Stomach (tissue), 4 donors: ENCODE measurements around the gene KLHDC7B.

Experiments
- EP300 ChIP-seq: sonication (generic); formaldehyde crosslinking; IDR thresholded peaks from one replicate; pipeline ENCODE4 v1.6.1; 2017; ENCODE audit warnings: antibody characterized with exemption
- POLR2A ChIP-seq, 4 donors: fragments of 450-650 bp; IDR thresholded peaks; one replicate each; pipeline ENCODE4 v1.6.1; 2016; ENCODE audit warnings: antibody characterized with exemption in 4 of 4, control low read depth in 2 of 4, mild to moderate bottlenecking in 1 of 4, moderate library complexity in 1 of 4
- POLR2AphosphoS5 ChIP-seq, 3 donors: sonication (generic); formaldehyde crosslinking; IDR thresholded peaks; one replicate each; pipeline ENCODE4 v1.6.1; 2016; ENCODE audit warnings: antibody characterized with exemption in 3 of 3
- TF ChIP-seq, protein P1 (sequence below), 7 experiments: fragments of 450-650 bp in 4 of 7; fragments of 200-600 bp in 3 of 7; sonication (generic) in 3 of 7; IDR thresholded peaks; one replicate each; pipeline ENCODE4 v1.5.1; 2016 to 2019; ENCODE audit warnings: antibody characterized with exemption in 7 of 7, control low read depth in 2 of 7, mild to moderate bottlenecking in 1 of 7

DNA sequence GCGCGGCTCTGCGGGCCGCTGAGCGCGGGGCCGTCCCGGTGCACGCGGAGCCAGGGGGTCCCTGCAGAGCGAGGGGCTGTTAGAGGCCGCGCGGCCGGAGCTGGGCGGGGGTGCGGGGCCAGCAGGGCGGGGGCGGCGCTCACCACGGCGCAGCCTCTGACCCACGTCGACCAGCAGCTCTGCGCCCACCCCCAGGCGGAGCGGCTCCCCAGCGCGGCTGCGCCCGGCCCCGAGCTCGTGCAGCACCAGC, 19.9 kb upstream of the KLHDC7B start:
- TF ChIP-seq, protein P1, sequence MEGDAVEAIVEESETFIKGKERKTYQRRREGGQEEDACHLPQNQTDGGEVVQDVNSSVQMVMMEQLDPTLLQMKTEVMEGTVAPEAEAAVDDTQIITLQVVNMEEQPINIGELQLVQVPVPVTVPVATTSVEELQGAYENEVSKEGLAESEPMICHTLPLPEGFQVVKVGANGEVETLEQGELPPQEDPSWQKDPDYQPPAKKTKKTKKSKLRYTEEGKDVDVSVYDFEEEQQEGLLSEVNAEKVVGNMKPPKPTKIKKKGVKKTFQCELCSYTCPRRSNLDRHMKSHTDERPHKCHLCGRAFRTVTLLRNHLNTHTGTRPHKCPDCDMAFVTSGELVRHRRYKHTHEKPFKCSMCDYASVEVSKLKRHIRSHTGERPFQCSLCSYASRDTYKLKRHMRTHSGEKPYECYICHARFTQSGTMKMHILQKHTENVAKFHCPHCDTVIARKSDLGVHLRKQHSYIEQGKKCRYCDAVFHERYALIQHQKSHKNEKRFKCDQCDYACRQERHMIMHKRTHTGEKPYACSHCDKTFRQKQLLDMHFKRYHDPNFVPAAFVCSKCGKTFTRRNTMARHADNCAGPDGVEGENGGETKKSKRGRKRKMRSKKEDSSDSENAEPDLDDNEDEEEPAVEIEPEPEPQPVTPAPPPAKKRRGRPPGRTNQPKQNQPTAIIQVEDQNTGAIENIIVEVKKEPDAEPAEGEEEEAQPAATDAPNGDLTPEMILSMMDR (IDR thresholded peaks at IDR 0.05), result peak in 2 of 7 experiments; percentile 5 to 25
- no peak for TF ChIP-seq POLR2AphosphoS5 (IDR thresholded peaks at IDR 0.05)
- no peak for TF ChIP-seq POLR2A (IDR thresholded peaks at IDR 0.05)
- no peak for TF ChIP-seq EP300
